Panc1 (cell line): ENCODE measurements around the gene TMEM267. TPM values are rescaled to one million over a fixed set of nuclear protein-coding genes. Genes with fewer than 3 reads are reported as not detected.
"Not testable (repeated sequence)": the region's sequence is repeated elsewhere in the genome, so short reads cannot be mapped to it uniquely, and the experiment has no call there.

Source experiments
- ATAC-seq: fragments of 200-7000 bp; cut with Tn5 transposase; 2 replicates; pipeline ENCODE4 v1.9.1; 2020; ENCODE audit warnings: mild to moderate bottlenecking, moderate library complexity
- BruUV-seq: library from RNA; stranded (reverse); fragments of 400-500 nt; replicated peaks from 2 replicates; lab custom pipeline; 2021; lab: Mats Ljungman, UMichigan
- CTCF ChIA-PET: fragments of 300-600 bp; sonication (Branson Sonifier 250); formaldehyde crosslinking; loops from one replicate; lab custom pipeline; 2022; ENCODE audit warnings: antibody characterized with exemption; lab: Charles Lee
- POLR2A ChIA-PET: fragments of 300-600 bp; sonication (Branson Sonifier 250); formaldehyde crosslinking; loops from one replicate; lab custom pipeline; 2022; ENCODE audit warnings: antibody characterized with exemption; lab: Charles Lee
- DNase-seq: peaks from one replicate; pipeline ENCODE4 v3.0.0-alpha.2; 2010; ENCODE audit warnings: low read depth, low spot score
- H3K27ac ChIP-seq: 2 replicates; pipeline ENCODE4 v1.5.1; 2011; ENCODE audit warnings: mild to moderate bottlenecking, low read length, inconsistent platforms
- H3K27me3 ChIP-seq: fragments of 200-500 bp; sonication (Bioruptor generic); 2 replicates; pipeline ENCODE4 v1.6.0; 2014; ENCODE audit warnings: low read length, inconsistent platforms; ENCODE audit not compliant: control insufficient read depth, insufficient read depth
- H3K36me3 ChIP-seq: fragments of 200-500 bp; sonication (Bioruptor generic); 2 replicates; pipeline ENCODE4 v1.5.1; 2014; ENCODE audit warnings: inconsistent platforms, mild to moderate bottlenecking, low read length, moderate library complexity; ENCODE audit not compliant: control insufficient read depth, insufficient read depth
- H3K4me1 ChIP-seq: 2 replicates; pipeline ENCODE4 v1.5.1; 2011; ENCODE audit warnings: inconsistent platforms, mild to moderate bottlenecking, low read length, moderate library complexity; ENCODE audit not compliant: control insufficient read depth, insufficient read depth
- H3K4me3 ChIP-seq, 2 experiments: 2 replicates each; pipeline ENCODE4 v1.5.1; 2011 to 2012; ENCODE audit warnings: low read depth in 2 of 2, low read length in 2 of 2, mild to moderate bottlenecking in 2 of 2, inconsistent platforms in 1 of 2, moderate library complexity in 1 of 2
- H3K9me3 ChIP-seq: fragments of 200-500 bp; sonication (Bioruptor generic); 2 replicates; pipeline ENCODE4 v1.5.1; 2014; ENCODE audit warnings: low read depth, mild to moderate bottlenecking, inconsistent platforms, low read length, moderate library complexity; ENCODE audit not compliant: control insufficient read depth, insufficient read depth
- POLR2AphosphoS5 ChIP-seq: IDR thresholded peaks from 2 replicates; pipeline ENCODE4 v1.6.1; 2012; ENCODE audit warnings: mild to moderate bottlenecking, low read depth, low read length, moderate library complexity
- SIN3A ChIP-seq: IDR thresholded peaks from 2 replicates; pipeline ENCODE4 v1.6.1; 2012; ENCODE audit warnings: low read depth, mild to moderate bottlenecking, low read length, moderate library complexity, borderline replicate concordance; ENCODE audit not compliant: insufficient read depth
- TCF7L2 ChIP-seq: IDR thresholded peaks from 2 replicates; pipeline ENCODE4 v1.6.1; 2011; ENCODE audit warnings: mild to moderate bottlenecking, low read depth, low read length, inconsistent platforms
- in situ Hi-C: cut with HindIII; loops from 2 replicates; pipeline ENCODE4 v1.10.0; 2016; ENCODE audit warnings: low sequenced_read_pairs, low pct_unique_long_range_greater_than_20kb
- intact Hi-C: fragments of 100-400 bp; cut with micrococcal nuclease; formaldehyde crosslinking; loops from one replicate; pipeline ENCODE4 v1.10.0; 2022; ENCODE audit not compliant: unreplicated experiment
- total RNA-seq: library from RNA; stranded (reverse); gene quantifications from one replicate; pipeline ENCODE4 v1.2.1, GENCODE V29; 2021; ENCODE audit not compliant: unreplicated experiment
- TF ChIP-seq, protein P1 (sequence below): fragments of 450-650 bp; IDR thresholded peaks from 2 replicates; pipeline ENCODE4 v1.5.1; 2017; ENCODE audit warnings: mild to moderate bottlenecking
- TF ChIP-seq, protein P2 (sequence below), 2 experiments: IDR thresholded peaks; 2 replicates each; pipeline ENCODE4 v1.6.1; 2011 to 2012; ENCODE audit warnings: low read depth in 2 of 2, control low read depth in 1 of 2, low read length in 1 of 2, mild to moderate bottlenecking in 1 of 2, moderate library complexity in 1 of 2; ENCODE audit not compliant: insufficient read depth in 1 of 2

TMEM267 gene
- total RNA-seq, 1 experiment from 2014 or later = 22.0 TPM

DNA sequence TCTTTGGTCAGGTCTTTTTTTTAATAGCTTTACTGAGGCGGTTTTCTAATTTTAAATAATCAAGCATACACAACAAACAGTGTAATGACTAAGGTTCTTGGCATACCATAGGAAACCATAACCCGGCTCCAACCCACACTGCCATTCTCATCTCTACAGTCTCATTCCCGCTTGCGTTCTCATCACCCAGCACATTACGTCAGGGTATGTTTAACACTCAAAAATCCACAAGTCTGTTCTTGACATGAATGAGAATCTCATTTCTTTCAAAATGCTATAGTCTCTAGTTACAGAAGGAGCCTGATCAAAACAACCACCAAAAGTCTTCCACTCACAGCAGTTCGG, 30.8 kb upstream of the TMEM267 start:
- TF ChIP-seq, protein P1, sequence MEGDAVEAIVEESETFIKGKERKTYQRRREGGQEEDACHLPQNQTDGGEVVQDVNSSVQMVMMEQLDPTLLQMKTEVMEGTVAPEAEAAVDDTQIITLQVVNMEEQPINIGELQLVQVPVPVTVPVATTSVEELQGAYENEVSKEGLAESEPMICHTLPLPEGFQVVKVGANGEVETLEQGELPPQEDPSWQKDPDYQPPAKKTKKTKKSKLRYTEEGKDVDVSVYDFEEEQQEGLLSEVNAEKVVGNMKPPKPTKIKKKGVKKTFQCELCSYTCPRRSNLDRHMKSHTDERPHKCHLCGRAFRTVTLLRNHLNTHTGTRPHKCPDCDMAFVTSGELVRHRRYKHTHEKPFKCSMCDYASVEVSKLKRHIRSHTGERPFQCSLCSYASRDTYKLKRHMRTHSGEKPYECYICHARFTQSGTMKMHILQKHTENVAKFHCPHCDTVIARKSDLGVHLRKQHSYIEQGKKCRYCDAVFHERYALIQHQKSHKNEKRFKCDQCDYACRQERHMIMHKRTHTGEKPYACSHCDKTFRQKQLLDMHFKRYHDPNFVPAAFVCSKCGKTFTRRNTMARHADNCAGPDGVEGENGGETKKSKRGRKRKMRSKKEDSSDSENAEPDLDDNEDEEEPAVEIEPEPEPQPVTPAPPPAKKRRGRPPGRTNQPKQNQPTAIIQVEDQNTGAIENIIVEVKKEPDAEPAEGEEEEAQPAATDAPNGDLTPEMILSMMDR = no peak
- Histone ChIP-seq H3K4me1 (peaks cover 19% of the 10 kb centered on the region), H3K4me3 (peak overlapping the region; percentile 96 to 97), H3K27me3 (no peaks in the 10 kb centered on the region), H3K27ac (peak overlapping the region; percentile 83), H3K9me3 (no peaks in the 10 kb centered on the region), H3K36me3 (no peaks in the 10 kb centered on the region; the same call in 1 of the 2 replicates)
- TSS peak; percentile 93 for BruUV-seq
- ATAC-seq (peak; percentile 67), DNase-seq (no peak)
- ChIA-PET POLR2A (interaction anchor here (0.5 to 0.6 kb wide), 2 partner anchors 108 to 477 kb away, joined by 3 to 8 read pairs; no protein-coding TSS in a partner anchor), CTCF (interaction anchor here (0.8 kb wide), 1 partner anchor 30 kb away, joined by 3 read pairs; no protein-coding TSS in a partner anchor)
- in situ Hi-C loops (no loop called here), intact Hi-C loops (no loop called here)

DNA sequence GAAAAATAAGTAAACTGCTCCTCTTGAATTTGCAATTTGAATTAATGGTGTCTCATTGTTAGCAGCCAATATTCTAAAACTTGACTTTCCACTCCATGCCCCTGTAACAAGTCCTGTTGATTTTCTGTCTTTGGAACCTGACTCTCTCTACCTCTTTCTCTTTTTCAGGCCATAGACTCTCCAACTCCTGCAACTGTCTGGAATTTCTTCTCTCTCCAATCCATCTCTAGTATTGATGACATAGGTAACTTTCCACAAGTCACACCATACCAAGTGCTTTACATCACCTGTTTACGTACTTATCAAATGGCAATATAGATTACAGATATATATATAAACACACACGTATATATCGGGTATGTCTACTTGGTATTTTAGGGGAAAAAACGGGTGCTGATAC, 30.4 kb upstream of the TMEM267 start:
- Histone ChIP-seq H3K9me3 (no peaks in the 10 kb centered on the region), H3K27me3 (no peaks in the 10 kb centered on the region), H3K4me1 (peaks cover 19% of the 10 kb centered on the region), H3K27ac (peak overlapping the region; percentile 83), H3K36me3 (no peaks in the 10 kb centered on the region; the same call in 1 of the 2 replicates), H3K4me3 (peak overlapping the region; percentile 96 to 97)
- POLR2A ChIA-PET = interaction anchor here (0.6 kb wide), 1 partner anchor 477 kb away, joined by 3 read pairs; no protein-coding TSS in a partner anchor
- TF ChIP-seq SIN3A = no peak
- TF ChIP-seq, protein P2, sequence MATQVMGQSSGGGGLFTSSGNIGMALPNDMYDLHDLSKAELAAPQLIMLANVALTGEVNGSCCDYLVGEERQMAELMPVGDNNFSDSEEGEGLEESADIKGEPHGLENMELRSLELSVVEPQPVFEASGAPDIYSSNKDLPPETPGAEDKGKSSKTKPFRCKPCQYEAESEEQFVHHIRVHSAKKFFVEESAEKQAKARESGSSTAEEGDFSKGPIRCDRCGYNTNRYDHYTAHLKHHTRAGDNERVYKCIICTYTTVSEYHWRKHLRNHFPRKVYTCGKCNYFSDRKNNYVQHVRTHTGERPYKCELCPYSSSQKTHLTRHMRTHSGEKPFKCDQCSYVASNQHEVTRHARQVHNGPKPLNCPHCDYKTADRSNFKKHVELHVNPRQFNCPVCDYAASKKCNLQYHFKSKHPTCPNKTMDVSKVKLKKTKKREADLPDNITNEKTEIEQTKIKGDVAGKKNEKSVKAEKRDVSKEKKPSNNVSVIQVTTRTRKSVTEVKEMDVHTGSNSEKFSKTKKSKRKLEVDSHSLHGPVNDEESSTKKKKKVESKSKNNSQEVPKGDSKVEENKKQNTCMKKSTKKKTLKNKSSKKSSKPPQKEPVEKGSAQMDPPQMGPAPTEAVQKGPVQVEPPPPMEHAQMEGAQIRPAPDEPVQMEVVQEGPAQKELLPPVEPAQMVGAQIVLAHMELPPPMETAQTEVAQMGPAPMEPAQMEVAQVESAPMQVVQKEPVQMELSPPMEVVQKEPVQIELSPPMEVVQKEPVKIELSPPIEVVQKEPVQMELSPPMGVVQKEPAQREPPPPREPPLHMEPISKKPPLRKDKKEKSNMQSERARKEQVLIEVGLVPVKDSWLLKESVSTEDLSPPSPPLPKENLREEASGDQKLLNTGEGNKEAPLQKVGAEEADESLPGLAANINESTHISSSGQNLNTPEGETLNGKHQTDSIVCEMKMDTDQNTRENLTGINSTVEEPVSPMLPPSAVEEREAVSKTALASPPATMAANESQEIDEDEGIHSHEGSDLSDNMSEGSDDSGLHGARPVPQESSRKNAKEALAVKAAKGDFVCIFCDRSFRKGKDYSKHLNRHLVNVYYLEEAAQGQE (IDR thresholded peaks at IDR 0.05; ENCODE audit: insufficient read depth in 1 of 2, low read depth in 2 of 2, low read length in 1 of 2) = no peak
- no peak for TF ChIP-seq TCF7L2
- TF ChIP-seq, protein P1 = no peak
- TF ChIP-seq POLR2AphosphoS5 = no peak
- in situ Hi-C loops = no loop called here
- DNase-seq = no peak
- intact Hi-C loops = no loop called here
- no peak for ATAC-seq
- BruUV-seq = no TSS peak
- CTCF ChIA-PET = interaction anchor here (0.8 kb wide), 1 partner anchor 30 kb away, joined by 3 read pairs; no protein-coding TSS in a partner anchor

DNA sequence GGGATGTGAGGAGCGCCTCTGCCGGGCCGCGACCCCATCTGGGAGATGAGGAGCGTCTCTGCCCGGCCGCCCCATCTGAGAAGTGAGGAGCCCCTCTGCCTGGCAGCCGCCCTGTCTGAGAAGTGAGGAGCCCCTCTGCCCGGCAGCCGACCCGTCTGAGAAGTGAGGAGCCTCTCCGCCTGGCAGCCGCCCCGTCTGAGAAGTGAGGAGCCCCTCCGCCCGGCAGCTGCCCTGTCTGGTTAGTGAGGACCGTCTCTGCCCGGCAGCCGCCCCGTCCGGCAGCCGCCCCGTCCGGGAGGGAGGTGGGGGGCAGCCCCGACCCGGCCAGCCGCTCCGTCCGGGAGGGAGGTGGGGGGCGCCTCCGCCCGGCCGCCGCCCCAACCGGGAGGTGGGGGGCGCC, 27.4 kb upstream of the TMEM267 start:
- H3K36me3 ChIP-seq, H3K9me3 ChIP-seq, BruUV-seq, H3K27ac ChIP-seq, in situ Hi-C loops, intact Hi-C loops, H3K27me3 ChIP-seq, CTCF ChIA-PET, DNase-seq, POLR2A ChIA-PET, ATAC-seq, H3K4me3 ChIP-seq: not testable (repeated sequence)
- peaks cover 19% of the 10 kb centered on the region for H3K4me1 ChIP-seq
